NB4 (cell line): ENCODE measurements around the gene SNRNP40.

Source experiments
- DNase-seq: peaks from one replicate; pipeline ENCODE4 v3.0.0; 2010; ENCODE audit warnings: low read depth
- H3K4me3 ChIP-seq: one replicate; pipeline ENCODE4 v1.5.1; 2011; ENCODE audit warnings: mild to moderate bottlenecking, low read depth, low read length, moderate library complexity
- MYC ChIP-seq: IDR thresholded peaks from 2 replicates; pipeline ENCODE4 v1.6.1; 2011; ENCODE audit warnings: low read depth, low read length
- POLR2A ChIP-seq: IDR thresholded peaks from 2 replicates; pipeline ENCODE4 v1.6.1; 2011; ENCODE audit warnings: mild to moderate bottlenecking; ENCODE audit not compliant: insufficient read length; ENCODE audit errors: extremely low read depth
- TF ChIP-seq, protein P1 (sequence below): IDR thresholded peaks from 2 replicates; pipeline ENCODE4 v1.6.1; 2011; ENCODE audit warnings: low read depth, low read length
- TF ChIP-seq, protein P2 (sequence below): IDR thresholded peaks from one replicate; pipeline ENCODE4 v1.5.1; 2012; ENCODE audit warnings: low read depth, low read length

Gene SNRNP40

DNA sequence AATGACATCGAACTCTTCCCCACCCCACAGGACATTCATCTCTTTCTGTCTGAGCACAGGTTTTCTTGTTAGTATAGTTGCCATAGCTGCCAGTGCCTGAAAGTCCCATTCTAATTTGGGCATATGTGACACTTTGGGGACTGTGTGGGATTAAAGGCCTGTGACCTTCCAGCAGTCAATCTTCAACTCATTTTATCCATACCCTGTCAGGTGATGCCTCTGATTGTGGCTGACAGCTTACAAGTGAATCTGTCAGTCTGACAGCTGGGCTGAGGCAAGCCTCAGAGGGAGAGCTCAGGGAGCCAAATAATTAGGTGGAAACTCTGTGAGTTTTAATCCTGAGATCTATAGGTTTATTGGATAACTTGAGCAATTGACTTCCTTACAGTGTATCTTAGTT is 29.9 kb upstream of the SNRNP40 start:
- no peak for DNase-seq
- no peak for TF ChIP-seq POLR2A
- TF ChIP-seq MYC = no peak
- TF ChIP-seq, protein P1, sequence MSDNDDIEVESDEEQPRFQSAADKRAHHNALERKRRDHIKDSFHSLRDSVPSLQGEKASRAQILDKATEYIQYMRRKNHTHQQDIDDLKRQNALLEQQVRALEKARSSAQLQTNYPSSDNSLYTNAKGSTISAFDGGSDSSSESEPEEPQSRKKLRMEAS = no peak
- TF ChIP-seq, protein P2, sequence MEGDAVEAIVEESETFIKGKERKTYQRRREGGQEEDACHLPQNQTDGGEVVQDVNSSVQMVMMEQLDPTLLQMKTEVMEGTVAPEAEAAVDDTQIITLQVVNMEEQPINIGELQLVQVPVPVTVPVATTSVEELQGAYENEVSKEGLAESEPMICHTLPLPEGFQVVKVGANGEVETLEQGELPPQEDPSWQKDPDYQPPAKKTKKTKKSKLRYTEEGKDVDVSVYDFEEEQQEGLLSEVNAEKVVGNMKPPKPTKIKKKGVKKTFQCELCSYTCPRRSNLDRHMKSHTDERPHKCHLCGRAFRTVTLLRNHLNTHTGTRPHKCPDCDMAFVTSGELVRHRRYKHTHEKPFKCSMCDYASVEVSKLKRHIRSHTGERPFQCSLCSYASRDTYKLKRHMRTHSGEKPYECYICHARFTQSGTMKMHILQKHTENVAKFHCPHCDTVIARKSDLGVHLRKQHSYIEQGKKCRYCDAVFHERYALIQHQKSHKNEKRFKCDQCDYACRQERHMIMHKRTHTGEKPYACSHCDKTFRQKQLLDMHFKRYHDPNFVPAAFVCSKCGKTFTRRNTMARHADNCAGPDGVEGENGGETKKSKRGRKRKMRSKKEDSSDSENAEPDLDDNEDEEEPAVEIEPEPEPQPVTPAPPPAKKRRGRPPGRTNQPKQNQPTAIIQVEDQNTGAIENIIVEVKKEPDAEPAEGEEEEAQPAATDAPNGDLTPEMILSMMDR = no peak

DNA sequence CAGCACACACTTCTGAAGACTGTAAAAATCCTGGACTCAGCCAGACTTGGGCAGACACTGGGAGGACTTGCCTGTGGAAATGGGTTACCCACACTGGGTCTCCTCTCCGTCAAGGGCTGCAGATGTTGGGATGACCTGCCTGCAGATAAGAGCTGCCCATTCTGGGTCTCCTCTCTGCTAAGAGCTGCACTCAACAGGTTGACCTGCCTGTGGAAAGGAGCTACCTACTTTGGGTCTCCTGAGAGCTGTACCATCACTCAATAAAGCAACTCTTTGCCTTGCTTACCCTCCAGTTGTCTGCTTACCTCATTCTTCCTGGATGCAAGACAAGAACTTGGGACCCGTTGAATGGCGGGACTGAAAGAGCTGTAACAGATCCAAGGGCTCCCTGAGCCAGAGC is 28.4 kb upstream of the SNRNP40 start:
- DNase-seq = no peak
- TF ChIP-seq, protein P1 = no peak
- no peak for TF ChIP-seq POLR2A
- TF ChIP-seq, protein P2 = no peak
- TF ChIP-seq MYC = no peak

More for the DNA sequence above, 29.9 kb upstream of the SNRNP40 start:
- H3K4me3 ChIP-seq = no peak overlapping the region

DNA sequence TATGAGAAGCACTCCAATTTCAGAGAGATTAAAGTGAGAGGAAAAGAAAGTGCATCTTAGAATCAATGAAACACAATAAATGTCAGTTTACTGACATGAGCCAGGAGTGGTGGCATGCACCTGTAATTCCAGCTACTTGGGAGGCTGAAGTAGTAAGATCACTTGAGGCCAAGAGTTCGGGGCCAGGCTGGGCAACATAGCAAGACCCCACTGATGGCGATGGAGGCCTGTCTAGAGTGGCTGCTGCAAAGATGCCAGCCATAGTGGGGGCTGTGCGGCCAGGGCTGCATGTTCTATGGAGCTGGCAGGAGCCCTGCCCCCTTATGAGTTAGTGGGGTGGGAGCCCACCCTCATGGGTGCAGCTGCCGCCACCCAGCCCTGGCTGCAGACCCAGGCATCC is 27.5 kb upstream of the SNRNP40 start:
- TF ChIP-seq POLR2A (no peak), MYC (no peak)
- TF ChIP-seq, protein P2 = no peak
- TF ChIP-seq, protein P1 = no peak
- H3K4me3 ChIP-seq = no peak overlapping the region
- no peak for DNase-seq

More for the DNA sequence above, 28.4 kb upstream of the SNRNP40 start:
- H3K4me3 ChIP-seq = no peak overlapping the region

DNA sequence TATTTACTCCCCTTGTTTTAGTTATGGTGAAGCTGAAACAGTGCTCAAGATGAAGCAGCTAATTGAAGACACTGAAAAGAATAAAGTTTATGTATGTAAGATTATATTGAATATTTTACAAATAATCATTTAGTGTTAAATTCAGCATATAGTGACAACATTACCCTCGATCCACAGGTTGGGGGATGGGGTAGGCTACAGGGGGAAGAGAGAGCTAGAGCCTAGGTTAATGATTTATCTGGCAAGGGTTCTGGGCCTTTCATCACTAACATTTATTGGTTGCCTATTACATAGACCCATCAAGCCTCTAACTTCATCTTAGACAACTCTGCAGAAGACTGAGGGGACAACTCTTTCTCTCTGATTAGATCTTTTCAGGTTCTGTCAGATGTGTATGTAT is 21.6 kb upstream of the SNRNP40 start:
- DNase-seq = no peak
- TF ChIP-seq, protein P1 = no peak
- TF ChIP-seq POLR2A = no peak
- TF ChIP-seq, protein P2 = no peak
- H3K4me3 ChIP-seq = no peak overlapping the region

DNA sequence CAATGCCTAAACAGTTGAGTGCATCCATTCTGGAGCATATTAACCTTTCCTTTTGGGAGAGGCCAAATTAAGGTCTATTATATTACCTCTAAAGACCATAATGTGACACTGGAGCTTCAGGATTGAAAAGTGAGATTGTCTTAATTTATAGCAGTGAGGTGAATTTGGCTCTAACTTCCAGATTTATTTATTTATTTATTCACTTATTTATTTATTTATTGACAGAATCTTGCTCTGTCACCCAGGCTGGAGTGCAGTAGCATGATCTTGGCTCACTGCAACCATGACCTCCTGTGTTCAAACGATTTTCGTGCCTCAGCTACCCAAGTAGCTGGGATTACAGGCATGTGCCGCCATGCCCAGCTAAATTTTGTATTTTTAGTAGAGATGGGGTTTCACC is 19.3 kb upstream of the SNRNP40 start:
- TF ChIP-seq, protein P1 = no peak
- TF ChIP-seq, protein P2 = no peak
- TF ChIP-seq MYC (no peak), POLR2A (no peak)
- no peak for DNase-seq

DNA sequence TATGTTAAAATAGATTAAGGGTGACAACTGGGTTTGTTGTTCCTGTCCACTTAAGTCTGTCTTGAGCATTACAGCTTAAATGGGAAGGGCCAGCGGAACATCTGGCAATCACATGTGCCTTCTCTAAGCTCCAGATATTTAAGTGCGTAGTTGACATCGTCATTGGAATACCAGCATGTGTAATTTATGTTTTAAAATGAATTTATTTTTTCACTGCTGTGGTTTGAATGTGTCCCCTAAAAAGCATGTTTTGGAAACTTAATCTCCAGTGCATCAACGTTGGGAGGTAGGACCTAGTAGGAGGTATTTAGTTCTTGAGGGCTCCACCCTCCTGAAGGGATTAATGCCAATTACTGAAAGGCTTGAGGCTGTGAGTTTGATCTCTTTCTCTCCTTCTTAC is 13.6 kb upstream of the SNRNP40 start:
- H3K4me3 ChIP-seq = no peak overlapping the region
- DNase-seq = no peak
- TF ChIP-seq, protein P1 = no peak
- no peak for TF ChIP-seq POLR2A
- TF ChIP-seq, protein P2 = no peak
- TF ChIP-seq MYC = no peak

More for the DNA sequence above, 19.3 kb upstream of the SNRNP40 start:
- H3K4me3 ChIP-seq = no peak overlapping the region
